ENCODE results near the gene ARSB. TPM values are rescaled to one million over a fixed set of nuclear protein-coding genes. Genes with fewer than 3 reads are reported as not detected.

The ARSB gene
- total RNA-seq, 1 experiment from 2014 or later = 11.4 TPM

- Histone ChIP-seq H3K23me2 (ENCODE audit: insufficient read length, low read depth, low read length, poor library complexity, severe bottlenecking) (no peaks in the 10 kb centered on the region), H3T11ph (ENCODE audit: low read length) (no peak overlapping the region), H3K4me1 (ENCODE audit: insufficient read depth, low read length) (peaks cover 8% of the 10 kb centered on the region; the same call in 1 of the 2 replicates), H4K91ac (ENCODE audit: insufficient read length, low read depth, low read length) (no peak overlapping the region), H2BK120ac (ENCODE audit: low read depth, low read length, poor library complexity, severe bottlenecking) (no peak overlapping the region), H3K23ac (ENCODE audit: insufficient read length, low read depth, low read length) (no peak overlapping the region), H4K8ac (replicated peaks; ENCODE audit: insufficient read length, low read depth, low read length) (no peak overlapping the region), H2BK20ac (ENCODE audit: low read depth, low read length, poor library complexity, severe bottlenecking) (no peak overlapping the region), H3K14ac (ENCODE audit: insufficient read depth, low read length) (no peak overlapping the region), H3K27ac (ENCODE audit: insufficient read length, low read depth, low read length) (no peak overlapping the region), H3K9ac (ENCODE audit: extremely low read depth, insufficient read length, low read length) (no peak overlapping the region), H3K79me2 (ENCODE audit: insufficient read depth, low read length) (no peaks in the 10 kb centered on the region), H2BK5ac (ENCODE audit: insufficient read length, low read length) (no peak overlapping the region), H2BK12ac (ENCODE audit: insufficient read length, low read depth, low read length) (no peak overlapping the region), H2AFZ (ENCODE audit: low read length) (no peak overlapping the region), H2BK15ac (ENCODE audit: low read depth, low read length) (no peak overlapping the region), H3K27me3 (ENCODE audit: insufficient read depth, low read length) (no peaks in the 10 kb centered on the region), H2AK5ac (ENCODE audit: insufficient read length, low read length) (no peak overlapping the region), H4K20me1 (ENCODE audit: control insufficient read depth, insufficient read depth, insufficient read length) (no peaks in the 10 kb centered on the region), H3K18ac (ENCODE audit: insufficient read length, low read depth, low read length) (no peak overlapping the region), H3K56ac (ENCODE audit: insufficient read length, low read depth, low read length) (no peak overlapping the region), H3K4me2 (ENCODE audit: insufficient read depth, insufficient read length, low read length) (no peak overlapping the region), H3K4ac (ENCODE audit: low read depth, low read length) (no peak overlapping the region), H3K9me3 (ENCODE audit: control insufficient read depth, low read depth, low read length) (no peaks in the 10 kb centered on the region), H3K79me1 (ENCODE audit: insufficient read depth, low read depth, low read length, poor library complexity, severe bottlenecking) (no peaks in the 10 kb centered on the region), H4K5ac (ENCODE audit: insufficient read length, low read depth, low read length) (no peak overlapping the region)
- WGBS (ENCODE audit: extremely low coverage, insufficient read length, low lambda C conversion rate) = no CpG with 5 or more reads among the region's 7 CpGs
- H3K4me1 Mint-ChIP-seq = peaks cover 28 to 30% of the 10 kb centered on the region in 2 experiments
- no peaks in the 10 kb centered on the region for H3K36me3 Mint-ChIP-seq (ENCODE audit: insufficient read depth in 1 of 3, low read depth in 3 of 3)
- H3K27me3 Mint-ChIP-seq (ENCODE audit: low read depth) = no peaks in the 10 kb centered on the region
- TF ChIP-seq, protein P1, sequence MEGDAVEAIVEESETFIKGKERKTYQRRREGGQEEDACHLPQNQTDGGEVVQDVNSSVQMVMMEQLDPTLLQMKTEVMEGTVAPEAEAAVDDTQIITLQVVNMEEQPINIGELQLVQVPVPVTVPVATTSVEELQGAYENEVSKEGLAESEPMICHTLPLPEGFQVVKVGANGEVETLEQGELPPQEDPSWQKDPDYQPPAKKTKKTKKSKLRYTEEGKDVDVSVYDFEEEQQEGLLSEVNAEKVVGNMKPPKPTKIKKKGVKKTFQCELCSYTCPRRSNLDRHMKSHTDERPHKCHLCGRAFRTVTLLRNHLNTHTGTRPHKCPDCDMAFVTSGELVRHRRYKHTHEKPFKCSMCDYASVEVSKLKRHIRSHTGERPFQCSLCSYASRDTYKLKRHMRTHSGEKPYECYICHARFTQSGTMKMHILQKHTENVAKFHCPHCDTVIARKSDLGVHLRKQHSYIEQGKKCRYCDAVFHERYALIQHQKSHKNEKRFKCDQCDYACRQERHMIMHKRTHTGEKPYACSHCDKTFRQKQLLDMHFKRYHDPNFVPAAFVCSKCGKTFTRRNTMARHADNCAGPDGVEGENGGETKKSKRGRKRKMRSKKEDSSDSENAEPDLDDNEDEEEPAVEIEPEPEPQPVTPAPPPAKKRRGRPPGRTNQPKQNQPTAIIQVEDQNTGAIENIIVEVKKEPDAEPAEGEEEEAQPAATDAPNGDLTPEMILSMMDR (conservative IDR thresholded peaks at IDR 0.05) = no peak
- no peak for DNase-seq
- no peak overlapping the region for H3K27ac Mint-ChIP-seq
- no peaks in the 10 kb centered on the region for H3K9me3 Mint-ChIP-seq
- no peak overlapping the region for H3K4me3 Mint-ChIP-seq
Observed at GRCh38 chr5:78979117-78979742, 5.9 kb downstream of the ARSB start.

Measured in H9 (cell line).